Measurements from ENCODE around the gene DPH6. TPM values are rescaled to one million over a fixed set of nuclear protein-coding genes. Genes with fewer than 3 reads are reported as not detected.

DPH6 gene
- total RNA-seq, 1 experiment from 2014 or later: 5.3 TPM

DNA sequence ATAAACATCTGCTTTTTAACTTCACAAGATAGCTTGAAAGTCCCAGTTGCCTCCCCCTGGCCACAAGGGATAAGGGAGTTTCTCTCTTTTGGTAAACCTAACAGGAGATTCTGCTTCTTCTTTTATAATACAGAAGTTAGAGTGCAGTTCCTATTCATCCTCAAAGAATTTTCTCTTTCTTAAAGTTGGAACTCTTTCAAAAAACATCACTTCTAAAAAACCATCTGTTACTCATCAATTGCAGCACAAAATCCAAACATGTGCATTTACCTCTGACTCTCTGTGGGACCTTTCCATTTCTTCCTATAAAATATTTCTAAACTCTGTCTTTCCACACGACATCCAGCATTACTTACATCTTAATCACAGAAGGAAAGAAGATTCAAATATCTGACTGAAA is 5.1 kb downstream of the DPH6 start:
- Mint-ChIP-seq H3K27ac (ENCODE audit: unreplicated experiment) (no peak overlapping the region), H3K36me3 (ENCODE audit: insufficient read depth, unreplicated experiment) (peaks cover 8% of the 10 kb centered on the region), H3K4me1 (ENCODE audit: low read depth, unreplicated experiment) (no peaks in the 10 kb centered on the region), H3K4me3 (ENCODE audit: low read depth, unreplicated experiment) (no peak overlapping the region), H3K27me3 (ENCODE audit: unreplicated experiment) (no peaks in the 10 kb centered on the region), H3K9me3 (ENCODE audit: low read depth, unreplicated experiment) (no peaks in the 10 kb centered on the region)
- TF ChIP-seq CTCF (IDR thresholded peaks at IDR 0.05; ENCODE audit: unreplicated experiment): no peak
- DNase-seq: no peak
- CTCF ChIA-PET: no interaction called here
- intact Hi-C loops (cut with micrococcal nuclease; ENCODE audit: unreplicated experiment): no loop called here
- BruUV-seq (replicated peaks): no TSS peak

DNA sequence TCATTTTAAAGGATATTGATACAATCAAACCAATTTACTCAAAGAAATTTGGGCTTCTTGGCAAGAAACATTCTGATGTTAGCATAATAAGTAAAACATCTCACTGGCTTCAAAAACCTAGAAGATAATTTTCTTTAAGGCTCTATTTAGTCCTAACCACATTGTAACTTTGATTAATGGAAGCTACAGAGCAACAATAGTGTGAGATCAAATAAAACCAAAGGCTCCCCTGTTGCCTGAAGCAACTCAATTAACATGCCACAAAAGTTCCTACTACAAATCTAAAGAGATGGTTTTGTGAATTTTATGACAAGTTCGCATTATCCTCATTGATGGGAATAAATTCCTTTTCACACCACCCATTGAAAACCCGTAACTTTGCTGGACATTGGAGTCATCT is 5.9 kb downstream of the DPH6 start:
- intact Hi-C loops (cut with micrococcal nuclease; ENCODE audit: unreplicated experiment): no loop called here
- Mint-ChIP-seq H3K27ac (ENCODE audit: unreplicated experiment) (no peak overlapping the region), H3K9me3 (ENCODE audit: low read depth, unreplicated experiment) (no peaks in the 10 kb centered on the region), H3K36me3 (ENCODE audit: insufficient read depth, unreplicated experiment) (no peaks in the 10 kb centered on the region), H3K4me1 (ENCODE audit: low read depth, unreplicated experiment) (no peaks in the 10 kb centered on the region), H3K4me3 (ENCODE audit: low read depth, unreplicated experiment) (no peak overlapping the region), H3K27me3 (ENCODE audit: unreplicated experiment) (no peaks in the 10 kb centered on the region)
- DNase-seq: no peak
- BruUV-seq (replicated peaks): no TSS peak
- TF ChIP-seq CTCF (IDR thresholded peaks at IDR 0.05; ENCODE audit: unreplicated experiment): no peak
- CTCF ChIA-PET: no interaction called here

- Mint-ChIP-seq H3K36me3 (ENCODE audit: insufficient read depth, unreplicated experiment) (no peaks in the 10 kb centered on the region), H3K9me3 (ENCODE audit: low read depth, unreplicated experiment) (no peaks in the 10 kb centered on the region), H3K4me1 (ENCODE audit: low read depth, unreplicated experiment) (no peaks in the 10 kb centered on the region), H3K27me3 (ENCODE audit: unreplicated experiment) (no peaks in the 10 kb centered on the region), H3K4me3 (ENCODE audit: low read depth, unreplicated experiment) (no peak overlapping the region), H3K27ac (ENCODE audit: unreplicated experiment) (no peak overlapping the region)
- CTCF ChIA-PET: no interaction called here
- no TSS peak for BruUV-seq (replicated peaks)
- TF ChIP-seq CTCF (IDR thresholded peaks at IDR 0.05; ENCODE audit: unreplicated experiment): no peak
- DNase-seq: no peak
- intact Hi-C loops (cut with micrococcal nuclease; ENCODE audit: unreplicated experiment): no loop called here
These were observed 10.5 kb downstream of the DPH6 start for GRCh38 chr15:35535365-35535916.

- intact Hi-C loops (cut with micrococcal nuclease; ENCODE audit: unreplicated experiment): no loop called here
- Mint-ChIP-seq H3K27ac (ENCODE audit: unreplicated experiment) (no peak overlapping the region), H3K4me3 (ENCODE audit: low read depth, unreplicated experiment) (no peak overlapping the region), H3K27me3 (ENCODE audit: unreplicated experiment) (no peaks in the 10 kb centered on the region), H3K4me1 (ENCODE audit: low read depth, unreplicated experiment) (no peaks in the 10 kb centered on the region), H3K36me3 (ENCODE audit: insufficient read depth, unreplicated experiment) (no peaks in the 10 kb centered on the region), H3K9me3 (ENCODE audit: low read depth, unreplicated experiment) (no peaks in the 10 kb centered on the region)
- CTCF ChIA-PET: no interaction called here
- TF ChIP-seq CTCF (IDR thresholded peaks at IDR 0.05; ENCODE audit: unreplicated experiment): no peak
- no peak for DNase-seq
- BruUV-seq (replicated peaks): no TSS peak
These were observed 12.5 kb downstream of the DPH6 start for GRCh38 chr15:35533130-35534110.
